Inflammatory macrophage (primary cell): ENCODE results near the gene SYNPO2L.
A peak's percentile ranks its signal among the peaks of the same experiment; 100 is the strongest.
"Not testable (repeated sequence)": the region's sequence is repeated elsewhere in the genome, so short reads cannot be mapped to it uniquely, and the experiment has no call there.

Experiments used
- DNase-seq, 2 donors: peaks; one replicate each; pipeline ENCODE4 v3.0.0-alpha.2; 2020 to 2022
- total RNA-seq, 18 experiments: gene quantifications; one replicate each; lab custom pipeline; 2026; ENCODE audit warnings: mixed read lengths in 6 of 18, inconsistent platforms in 2 of 18; lab: John Stamatoyannopoulos, UW

Gene SYNPO2L, protein sequence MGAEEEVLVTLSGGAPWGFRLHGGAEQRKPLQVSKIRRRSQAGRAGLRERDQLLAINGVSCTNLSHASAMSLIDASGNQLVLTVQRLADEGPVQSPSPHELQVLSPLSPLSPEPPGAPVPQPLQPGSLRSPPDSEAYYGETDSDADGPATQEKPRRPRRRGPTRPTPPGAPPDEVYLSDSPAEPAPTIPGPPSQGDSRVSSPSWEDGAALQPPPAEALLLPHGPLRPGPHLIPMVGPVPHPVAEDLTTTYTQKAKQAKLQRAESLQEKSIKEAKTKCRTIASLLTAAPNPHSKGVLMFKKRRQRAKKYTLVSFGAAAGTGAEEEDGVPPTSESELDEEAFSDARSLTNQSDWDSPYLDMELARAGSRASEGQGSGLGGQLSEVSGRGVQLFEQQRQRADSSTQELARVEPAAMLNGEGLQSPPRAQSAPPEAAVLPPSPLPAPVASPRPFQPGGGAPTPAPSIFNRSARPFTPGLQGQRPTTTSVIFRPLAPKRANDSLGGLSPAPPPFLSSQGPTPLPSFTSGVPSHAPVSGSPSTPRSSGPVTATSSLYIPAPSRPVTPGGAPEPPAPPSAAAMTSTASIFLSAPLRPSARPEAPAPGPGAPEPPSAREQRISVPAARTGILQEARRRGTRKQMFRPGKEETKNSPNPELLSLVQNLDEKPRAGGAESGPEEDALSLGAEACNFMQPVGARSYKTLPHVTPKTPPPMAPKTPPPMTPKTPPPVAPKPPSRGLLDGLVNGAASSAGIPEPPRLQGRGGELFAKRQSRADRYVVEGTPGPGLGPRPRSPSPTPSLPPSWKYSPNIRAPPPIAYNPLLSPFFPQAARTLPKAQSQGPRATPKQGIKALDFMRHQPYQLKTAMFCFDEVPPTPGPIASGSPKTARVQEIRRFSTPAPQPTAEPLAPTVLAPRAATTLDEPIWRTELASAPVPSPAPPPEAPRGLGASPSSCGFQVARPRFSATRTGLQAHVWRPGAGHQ
- total RNA-seq = 0 to 0.27 (median 0.02) reads per million in 18 experiments

DNA sequence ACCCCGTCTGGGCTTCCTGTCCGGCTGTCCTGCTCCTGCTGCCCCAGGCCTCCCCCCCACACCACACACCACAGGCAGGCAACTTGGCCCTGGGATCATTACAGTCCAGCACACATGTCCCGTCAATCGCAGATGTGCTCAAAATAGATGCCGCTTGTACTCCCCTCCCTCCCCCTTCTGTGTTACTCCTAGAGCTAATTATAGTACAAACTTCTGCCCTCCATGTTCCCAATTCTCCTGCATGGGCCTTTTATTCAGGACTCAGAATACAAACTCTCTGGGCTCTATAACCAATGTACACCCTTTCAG lies at the start of gene SYNPO2L:
Gene SYNPO2L (minus strand): TSS at position 40 of the 309 bp plus-strand sequence. CDS start 107 bp downstream, outside the sequence.
- DNase-seq = no peak

DNA sequence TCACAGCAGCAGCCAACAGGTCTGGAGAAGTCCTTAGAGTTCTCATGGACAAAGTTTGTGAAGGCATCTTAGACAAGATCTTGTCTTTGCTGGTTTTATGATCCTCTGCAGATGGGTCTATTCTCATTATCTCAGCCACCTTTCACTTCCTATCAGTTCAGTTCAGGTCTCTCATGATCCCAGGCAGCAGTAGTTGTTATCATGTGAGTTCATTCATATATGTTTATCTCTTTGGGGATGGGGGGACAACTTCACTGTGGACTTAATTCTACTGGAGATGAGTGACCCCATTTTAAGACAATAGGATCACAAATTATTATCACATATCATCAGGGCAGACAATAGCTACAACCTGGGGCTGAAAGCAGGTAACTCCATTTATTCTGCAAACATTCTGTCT lies 48.1 kb upstream of the SYNPO2L start:
- not testable (repeated sequence) for DNase-seq

DNA sequence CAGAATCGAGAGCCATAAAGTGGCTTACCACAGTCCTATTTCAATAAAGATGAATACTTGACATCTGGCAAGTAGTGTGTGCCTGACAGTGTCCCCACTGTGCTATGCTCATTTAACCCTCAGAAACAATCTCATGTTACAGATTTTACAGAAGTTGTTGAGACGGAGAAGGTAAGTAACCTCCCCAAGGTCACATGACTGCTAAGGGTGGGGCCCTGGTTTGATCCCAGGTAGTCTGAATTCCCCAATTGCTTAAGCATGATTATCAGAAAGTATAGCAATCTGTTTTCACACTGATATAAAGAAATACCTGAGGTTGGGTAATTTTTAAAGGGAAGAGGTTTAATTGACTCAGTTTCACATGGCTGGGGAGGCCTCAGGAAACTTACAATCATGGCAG lies 43.0 kb upstream of the SYNPO2L start:
- DNase-seq = not testable (repeated sequence)

- not testable (repeated sequence) for DNase-seq
Observed at GRCh38 chr10:73697675-73698159, 41.9 kb upstream of the SYNPO2L start, which contains the start of gene AGAP5. Gene AGAP5, minus strand, starts transcription at chr10:73698109. Its CDS starts 354 bp downstream, at chr10:73697755.

DNA sequence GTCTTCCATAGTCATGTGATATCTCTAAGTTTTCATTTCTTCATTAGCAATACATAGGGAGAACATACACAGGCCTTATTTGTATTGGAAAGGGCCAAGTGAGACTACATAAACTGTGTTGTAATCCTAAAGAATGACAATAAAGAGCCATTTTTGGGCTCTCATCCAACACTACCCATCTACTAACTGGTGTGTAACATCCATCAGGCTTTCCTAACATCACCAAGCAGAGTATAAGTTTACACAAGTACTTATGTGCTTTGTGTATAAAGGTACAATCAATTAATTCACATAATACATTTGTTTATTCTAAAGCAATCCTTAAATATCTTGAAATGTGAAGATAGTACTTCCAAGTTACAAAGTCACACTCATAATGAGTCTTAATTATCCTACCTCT lies 39.5 kb upstream of the SYNPO2L start:
- DNase-seq = not testable (repeated sequence)

DNA sequence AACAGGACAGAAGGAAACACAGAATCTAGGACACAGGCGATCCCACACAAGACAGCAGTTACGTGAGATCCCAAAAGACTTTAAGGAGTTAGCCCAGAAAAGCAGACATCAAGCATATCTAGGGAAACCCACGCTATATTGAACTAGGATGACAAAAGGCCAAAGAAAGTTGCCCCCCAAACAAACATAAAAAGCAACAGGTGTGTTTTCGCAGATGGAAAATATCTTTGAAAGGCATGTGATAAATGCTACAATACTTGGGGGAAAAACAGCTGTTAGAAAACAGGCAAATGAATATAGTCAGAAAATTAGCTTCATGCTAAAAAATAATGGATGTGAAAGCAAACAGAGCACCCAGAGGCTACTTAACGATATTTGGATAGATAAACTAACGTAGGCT lies 34.9 kb upstream of the SYNPO2L start:
- not testable (repeated sequence) for DNase-seq

DNA sequence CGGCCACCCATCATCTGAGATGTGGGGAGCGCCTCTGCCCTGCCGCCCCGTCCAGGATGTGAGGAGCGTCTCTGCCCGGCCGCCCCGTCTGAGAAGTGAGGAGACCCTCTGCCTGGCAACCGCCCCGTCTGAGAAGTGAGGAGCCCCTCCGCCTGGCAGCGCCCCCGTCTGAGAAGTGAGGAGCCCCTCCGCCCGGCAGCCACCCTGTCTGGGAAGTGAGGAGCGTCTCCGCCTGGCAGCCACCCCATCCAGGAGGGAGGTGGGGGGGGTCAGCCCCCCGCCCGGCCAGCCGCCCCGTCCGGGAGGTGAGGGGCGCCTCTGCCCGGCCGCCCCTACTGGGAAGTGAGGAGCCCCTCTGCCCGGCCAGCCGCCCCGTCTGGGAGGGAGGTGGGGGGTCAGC lies 33.8 kb upstream of the SYNPO2L start:
- not testable (repeated sequence) for DNase-seq

- DNase-seq = not testable (repeated sequence)
Observed at GRCh38 chr10:73687641-73688040, 31.8 kb upstream of the SYNPO2L start.

DNA sequence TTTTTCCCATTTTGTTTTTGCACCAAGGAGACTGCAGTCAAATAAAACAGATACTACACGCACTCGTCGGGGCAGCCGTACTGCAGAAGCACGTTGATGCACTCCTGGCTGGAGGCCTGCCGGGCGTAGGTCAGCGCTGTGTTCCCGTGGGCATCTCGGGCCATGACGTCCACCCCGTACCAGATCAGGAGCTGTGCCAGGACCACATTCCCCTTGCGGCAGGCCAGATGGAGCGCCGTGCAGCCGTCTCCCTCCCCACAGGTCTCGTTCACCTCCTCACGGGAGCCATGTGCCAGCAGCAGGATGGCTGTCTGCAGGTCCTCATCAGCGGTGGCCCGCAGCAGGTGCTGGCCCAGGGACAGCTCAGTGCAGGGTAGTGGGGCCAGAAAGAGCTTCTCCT lies 18.7 kb upstream of the SYNPO2L start:
- not testable (repeated sequence) for DNase-seq

DNA sequence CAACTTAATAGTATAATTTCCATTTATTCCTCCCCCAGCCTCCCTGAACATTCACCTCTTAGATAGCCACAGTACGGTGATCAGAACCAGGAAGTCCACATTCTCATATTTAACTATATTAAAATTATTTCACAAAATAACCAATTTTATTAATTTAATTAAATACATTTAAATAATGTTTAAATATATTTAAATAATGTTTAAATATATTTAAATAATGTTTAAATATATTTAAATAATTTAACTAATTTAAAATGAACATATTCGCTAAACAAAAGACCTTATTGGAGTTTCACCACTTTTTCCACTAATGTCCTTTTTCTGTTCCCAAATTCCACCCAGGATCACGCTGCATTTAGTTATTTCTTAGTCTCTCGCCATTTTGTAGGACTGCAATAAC lies 12.5 kb upstream of the SYNPO2L start:
- DNase-seq = not testable (repeated sequence)

DNA sequence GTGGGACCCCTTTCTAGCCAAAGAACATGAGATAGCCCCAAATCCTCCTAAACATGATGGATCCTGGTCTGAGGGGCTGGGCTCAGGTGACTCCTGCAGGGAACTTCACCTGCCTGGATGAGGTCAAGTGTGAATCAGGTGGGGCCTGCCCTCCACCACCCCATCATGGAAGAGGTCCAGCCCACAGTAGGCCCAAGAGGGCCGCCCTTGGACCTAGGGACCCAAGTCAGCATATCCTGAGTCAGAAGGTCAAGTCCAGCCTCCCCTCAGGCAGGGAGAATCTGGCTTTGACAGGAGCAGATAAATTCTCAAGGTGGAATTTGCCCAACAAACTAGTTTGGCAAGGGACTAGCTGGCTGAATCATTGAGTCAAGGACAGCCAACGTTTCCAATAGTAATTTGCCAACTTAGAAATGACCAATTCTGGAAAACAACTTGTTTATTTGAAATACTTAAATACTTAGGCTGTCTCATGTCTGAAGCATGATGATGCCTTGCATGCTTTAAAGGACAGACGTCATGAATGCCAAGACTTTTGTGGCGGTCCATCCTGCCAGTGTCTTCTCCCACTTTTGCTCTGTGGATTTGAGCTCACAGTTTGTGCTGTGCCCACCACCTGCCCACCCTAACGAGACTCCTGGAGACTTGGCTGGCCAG lies 10.5 kb upstream of the SYNPO2L start:
- DNase-seq = not testable (repeated sequence)

DNA sequence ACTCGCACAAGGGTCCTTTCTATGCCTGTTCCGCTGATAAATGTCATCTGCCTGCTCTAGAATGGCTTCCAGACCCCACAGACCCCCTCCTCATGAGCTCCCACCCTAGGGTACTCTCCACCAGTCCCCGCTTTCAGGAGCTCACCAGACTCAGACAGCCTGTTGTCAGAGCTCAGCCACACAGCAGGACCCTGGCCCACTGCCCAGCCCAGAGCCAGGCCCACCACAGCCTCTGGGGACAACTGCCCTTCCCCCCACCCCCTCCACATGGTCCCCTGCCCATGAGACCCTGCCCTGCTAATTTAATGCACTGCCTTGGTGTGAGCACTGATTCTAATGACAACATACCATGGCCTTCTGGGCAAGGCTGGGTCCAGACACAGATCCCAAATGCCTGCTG lies 9.8 kb upstream of the SYNPO2L start:
- DNase-seq = not testable (repeated sequence)

- not testable (repeated sequence) for DNase-seq
Observed at GRCh38 chr10:73664156-73665040, 8.6 kb upstream of the SYNPO2L start.

- not testable (repeated sequence) for DNase-seq
Observed at GRCh38 chr10:73663621-73664020, 7.8 kb upstream of the SYNPO2L start.

- DNase-seq = not testable (repeated sequence)
Observed at GRCh38 chr10:73662705-73663104, 6.9 kb upstream of the SYNPO2L start.

- peak; percentile 5 to 34 for DNase-seq
Observed at GRCh38 chr10:73655257-73655989, 406 bp downstream of the SYNPO2L start.

DNA sequence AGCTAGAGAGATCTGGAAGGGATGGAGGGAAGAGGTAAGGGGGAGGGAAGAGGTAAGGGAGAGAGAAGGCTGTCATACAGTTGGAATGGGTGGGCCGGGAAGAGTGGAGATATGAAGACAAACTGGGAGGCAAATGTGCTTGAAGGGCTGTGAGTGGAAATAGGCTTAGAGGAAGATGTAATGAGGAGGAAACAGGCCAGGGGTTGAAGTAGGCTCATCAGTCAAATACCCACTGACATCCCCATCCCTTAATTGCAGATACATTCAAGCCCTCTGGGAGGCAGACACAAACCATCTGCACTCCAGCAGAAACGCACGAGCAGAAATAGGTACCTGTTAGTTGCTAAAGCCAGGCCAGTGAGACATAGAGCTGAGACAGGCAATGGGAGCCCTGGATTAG lies 2.1 kb downstream of the SYNPO2L start:
- no peak for DNase-seq

GRCh38 chr10:73653195-73653594 lies 2.6 kb downstream of the SYNPO2L start:
- DNase-seq = no peak

DNA sequence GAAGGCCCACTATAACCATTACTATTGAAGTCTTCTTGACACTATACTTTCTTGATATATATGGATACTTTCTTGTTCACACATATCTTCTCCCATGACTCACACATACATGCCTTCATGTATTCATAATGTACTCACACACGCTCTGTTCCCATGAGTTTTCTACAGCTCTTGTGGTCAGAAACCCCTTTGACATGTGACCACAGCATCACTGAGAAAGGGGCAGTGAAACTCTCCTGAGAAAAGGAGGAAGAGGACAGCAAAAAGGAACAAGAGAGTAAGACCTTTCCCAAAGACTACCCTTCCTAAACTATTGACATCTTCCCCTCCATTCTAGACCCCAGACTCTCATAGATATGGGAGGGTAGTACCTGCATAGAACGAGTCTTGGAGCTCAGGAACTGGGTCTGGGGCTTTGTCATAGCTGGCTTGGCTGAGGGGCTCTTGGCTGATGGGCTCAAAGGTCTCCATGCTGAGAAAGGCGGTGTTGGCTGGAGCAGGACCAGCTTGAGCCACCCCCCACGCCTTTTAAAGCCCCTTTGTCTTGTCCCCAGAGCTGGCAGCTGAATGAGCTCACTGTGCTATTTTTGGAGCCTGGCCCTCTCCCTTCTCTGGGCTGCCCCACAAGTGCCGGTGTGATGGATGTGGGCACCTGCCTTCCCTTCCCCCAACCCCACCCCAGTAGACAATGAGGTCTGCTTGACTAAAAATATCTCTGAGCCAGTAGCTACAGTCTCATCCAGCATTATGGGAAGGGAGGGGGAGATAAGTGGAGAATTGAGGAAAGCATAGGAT lies 5.1 kb downstream of the SYNPO2L start:
- DNase-seq = peak; percentile 56 to 64
